A673 (cell line): ENCODE data around the gene GLA.

Source experiments
- EZH2 ChIP-seq: fragments of 200-600 bp; sonication (generic); IDR thresholded peaks from 2 replicates; pipeline ENCODE4 v1.6.1; 2017; ENCODE audit warnings: borderline replicate concordance, low read depth, mild to moderate bottlenecking, mixed read lengths, antibody characterized with exemption, low read length; ENCODE audit not compliant: poor library complexity, severe bottlenecking
- TF ChIP-seq, protein P1 (sequence below): fragments of 300-800, 200-600 bp; sonication (generic); conservative IDR thresholded peaks from 2 replicates; pipeline ENCODE4 v1.5.1; 2017; ENCODE audit warnings: low read depth, mild to moderate bottlenecking, antibody characterized with exemption, low read length, moderate library complexity, mixed read lengths

DNA sequence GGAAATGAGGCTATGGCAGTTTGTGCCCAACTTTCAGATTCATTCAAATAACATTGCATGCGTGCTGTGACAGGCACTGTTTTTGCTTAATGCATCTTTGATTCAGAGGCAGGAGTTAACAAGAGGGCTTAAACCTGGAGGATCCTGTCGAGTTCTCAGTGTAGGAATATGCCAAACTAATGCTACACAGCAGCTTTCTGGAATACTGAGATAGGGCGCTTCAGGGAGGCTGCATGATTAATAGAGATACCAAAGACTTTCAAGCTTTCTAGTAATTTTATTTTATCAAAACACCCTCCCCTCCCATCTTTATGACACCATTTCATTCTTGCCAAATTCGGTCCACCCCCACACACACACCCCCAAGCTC lies 58.5 kb downstream of the GLA start:
- TF ChIP-seq, protein P1, sequence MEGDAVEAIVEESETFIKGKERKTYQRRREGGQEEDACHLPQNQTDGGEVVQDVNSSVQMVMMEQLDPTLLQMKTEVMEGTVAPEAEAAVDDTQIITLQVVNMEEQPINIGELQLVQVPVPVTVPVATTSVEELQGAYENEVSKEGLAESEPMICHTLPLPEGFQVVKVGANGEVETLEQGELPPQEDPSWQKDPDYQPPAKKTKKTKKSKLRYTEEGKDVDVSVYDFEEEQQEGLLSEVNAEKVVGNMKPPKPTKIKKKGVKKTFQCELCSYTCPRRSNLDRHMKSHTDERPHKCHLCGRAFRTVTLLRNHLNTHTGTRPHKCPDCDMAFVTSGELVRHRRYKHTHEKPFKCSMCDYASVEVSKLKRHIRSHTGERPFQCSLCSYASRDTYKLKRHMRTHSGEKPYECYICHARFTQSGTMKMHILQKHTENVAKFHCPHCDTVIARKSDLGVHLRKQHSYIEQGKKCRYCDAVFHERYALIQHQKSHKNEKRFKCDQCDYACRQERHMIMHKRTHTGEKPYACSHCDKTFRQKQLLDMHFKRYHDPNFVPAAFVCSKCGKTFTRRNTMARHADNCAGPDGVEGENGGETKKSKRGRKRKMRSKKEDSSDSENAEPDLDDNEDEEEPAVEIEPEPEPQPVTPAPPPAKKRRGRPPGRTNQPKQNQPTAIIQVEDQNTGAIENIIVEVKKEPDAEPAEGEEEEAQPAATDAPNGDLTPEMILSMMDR: no peak
- no peak for TF ChIP-seq EZH2
